Esophagus muscularis mucosa (tissue), 4 donors: ENCODE results near the gene MRGPRX2.

Experiments
- CTCF ChIP-seq, 3 experiments: fragments of 200-600 bp in 2 of 3; fragments of 450-650 bp in 1 of 3; sonication (generic) in 2 of 3; IDR thresholded peaks; one replicate each; pipeline ENCODE4 v1.5.1; 2017 to 2019; ENCODE audit warnings: antibody characterized with exemption in 3 of 3, mild to moderate bottlenecking in 2 of 3, moderate library complexity in 1 of 3
- EP300 ChIP-seq: sonication (generic); formaldehyde crosslinking; IDR thresholded peaks from one replicate; pipeline ENCODE4 v1.6.1; 2017; ENCODE audit warnings: antibody characterized with exemption
- POLR2A ChIP-seq: fragments of 450-650 bp; IDR thresholded peaks from one replicate; pipeline ENCODE4 v1.6.1; 2017; ENCODE audit warnings: antibody characterized with exemption, moderate library complexity, mild to moderate bottlenecking, low read depth

GRCh38 chr11:19027829-19028595, 32.5 kb downstream of the MRGPRX2 start:
- TF ChIP-seq EP300 (no peak), POLR2A (no peak), CTCF (IDR thresholded peaks at IDR 0.05) (no peak)
